Stimulated activated CD4-positive, alpha-beta T cell treated with anti-CD3 and anti-CD28 coated beads, TNF-alpha, amount 100 ng/mL, for 24 hours (primary cell): ENCODE results near the gene ZNF32.
"Not testable (repeated sequence)": the region's sequence is repeated elsewhere in the genome, so short reads cannot be mapped to it uniquely, and the experiment has no call there.

Source experiments
- DNase-seq, 3 experiments: peaks; one replicate each; pipeline ENCODE4 v3.0.0-alpha.2; 2020; ENCODE audit warnings: low read depth in 3 of 3

ZNF32 gene

DNA sequence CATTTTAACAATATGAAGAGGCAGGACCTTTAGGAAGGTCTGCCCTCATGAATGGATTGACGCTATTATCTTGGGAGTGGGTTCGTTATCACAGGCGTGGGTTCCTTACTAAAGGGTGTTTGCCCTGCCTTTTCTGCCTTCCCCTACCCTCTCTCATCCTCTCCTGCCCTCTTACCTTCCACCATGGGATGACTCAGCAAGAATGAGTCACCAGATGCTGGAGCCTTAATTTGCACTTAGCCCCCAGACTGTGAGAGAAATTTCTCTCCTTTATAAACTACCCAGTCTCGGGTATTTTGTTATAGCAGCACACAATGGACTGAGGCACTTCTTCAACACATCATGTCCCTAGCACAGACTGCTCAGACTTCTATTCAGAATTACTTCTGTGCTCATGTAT, 31.4 kb upstream of the ZNF32 start:
- no peak for DNase-seq

DNA sequence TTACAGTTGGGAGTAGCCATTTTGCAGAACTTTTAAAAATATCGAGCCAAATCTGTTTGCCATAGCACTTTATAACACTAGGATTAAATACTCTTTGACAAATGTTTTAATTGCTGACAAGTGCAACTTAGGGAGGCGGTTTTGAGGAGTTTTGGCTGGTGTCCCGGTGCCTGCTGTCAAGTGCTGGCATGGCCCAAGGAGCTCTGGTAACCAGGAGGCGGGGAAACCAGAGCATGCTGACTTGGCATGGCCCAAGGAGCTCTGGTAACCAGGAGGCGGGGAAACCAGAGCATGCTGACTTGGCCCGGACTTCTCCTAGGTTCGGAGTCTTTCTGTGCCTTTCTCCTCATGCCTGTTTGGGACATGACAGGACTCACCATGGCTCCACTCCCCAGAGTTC, 30.8 kb upstream of the ZNF32 start:
- DNase-seq, result no peak

DNA sequence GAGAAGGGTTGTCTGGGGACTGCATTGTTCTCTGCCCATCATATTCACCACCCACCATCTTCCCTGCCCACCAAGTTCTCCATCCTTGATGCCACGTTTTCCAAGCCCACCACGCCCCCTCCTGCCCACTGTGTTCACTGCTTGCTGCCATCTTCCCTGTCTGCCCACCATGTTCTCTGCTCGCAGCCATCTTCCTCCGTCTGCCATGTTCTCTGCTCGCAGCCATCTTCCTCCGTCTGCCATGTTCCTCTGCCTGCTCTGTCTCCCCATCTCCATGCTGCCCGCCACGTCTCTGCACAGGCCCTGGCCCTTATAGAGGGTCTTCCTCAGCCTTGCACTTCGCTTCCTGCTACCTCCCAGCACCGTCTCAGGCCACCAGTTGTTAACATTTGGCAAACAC, 30.0 kb upstream of the ZNF32 start:
- DNase-seq, result no peak

GRCh38 chr10:43676901-43677300, 28.2 kb upstream of the ZNF32 start:
- DNase-seq, result no peak

GRCh38 chr10:43676331-43676730, 27.6 kb upstream of the ZNF32 start:
- DNase-seq, result no peak

DNA sequence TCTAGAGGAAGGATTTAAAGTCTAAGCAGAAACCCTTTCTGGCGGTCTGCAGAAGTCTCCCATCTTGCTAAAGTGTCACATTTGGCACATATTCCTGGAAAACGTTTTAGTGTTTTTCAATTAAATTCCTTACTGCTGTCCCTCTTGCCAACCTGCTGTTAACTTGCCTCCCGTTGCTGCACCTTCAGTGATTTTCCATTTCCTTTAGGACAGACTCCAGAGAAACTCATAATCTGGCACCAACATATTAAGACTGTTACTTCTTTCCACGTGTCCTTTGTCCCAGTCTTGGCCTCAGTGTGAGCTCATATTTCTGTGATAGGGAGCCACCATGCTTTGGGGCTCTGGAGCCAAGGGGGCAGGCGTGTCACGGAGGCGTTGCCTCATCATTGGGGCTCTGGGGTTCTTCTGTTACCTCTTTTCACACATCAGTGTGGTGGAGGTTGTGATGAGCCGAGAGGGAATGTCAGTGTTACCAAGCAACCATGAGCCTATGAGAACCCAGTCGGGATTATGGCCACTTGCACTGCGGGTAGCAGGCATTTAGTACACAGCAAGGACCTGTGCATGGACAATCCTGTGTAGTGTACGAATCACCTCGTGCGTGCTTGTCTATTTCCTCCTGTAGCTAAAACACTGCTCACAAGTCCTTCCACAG, 26.0 kb upstream of the ZNF32 start:
- no peak for DNase-seq

DNA sequence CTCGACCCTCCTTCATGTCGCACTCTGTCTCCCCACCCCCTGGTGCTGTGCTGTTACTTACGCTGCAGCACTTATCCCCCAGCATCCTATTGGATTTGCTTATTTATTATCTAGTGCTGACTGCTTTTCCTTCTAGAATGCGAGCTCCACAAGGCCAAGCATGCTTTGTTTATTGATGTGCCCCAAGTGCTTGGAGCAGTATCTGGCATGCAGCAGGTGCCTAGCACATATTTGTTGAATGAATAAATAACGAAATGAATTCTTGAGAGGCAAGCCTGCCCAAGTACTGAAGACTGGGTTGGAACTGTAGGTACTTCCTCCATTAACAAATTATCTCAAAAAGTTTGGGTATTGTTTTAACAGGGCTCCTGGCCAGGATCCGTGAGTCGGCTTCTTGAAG, 24.8 kb upstream of the ZNF32 start:
- DNase-seq, result no peak

DNA sequence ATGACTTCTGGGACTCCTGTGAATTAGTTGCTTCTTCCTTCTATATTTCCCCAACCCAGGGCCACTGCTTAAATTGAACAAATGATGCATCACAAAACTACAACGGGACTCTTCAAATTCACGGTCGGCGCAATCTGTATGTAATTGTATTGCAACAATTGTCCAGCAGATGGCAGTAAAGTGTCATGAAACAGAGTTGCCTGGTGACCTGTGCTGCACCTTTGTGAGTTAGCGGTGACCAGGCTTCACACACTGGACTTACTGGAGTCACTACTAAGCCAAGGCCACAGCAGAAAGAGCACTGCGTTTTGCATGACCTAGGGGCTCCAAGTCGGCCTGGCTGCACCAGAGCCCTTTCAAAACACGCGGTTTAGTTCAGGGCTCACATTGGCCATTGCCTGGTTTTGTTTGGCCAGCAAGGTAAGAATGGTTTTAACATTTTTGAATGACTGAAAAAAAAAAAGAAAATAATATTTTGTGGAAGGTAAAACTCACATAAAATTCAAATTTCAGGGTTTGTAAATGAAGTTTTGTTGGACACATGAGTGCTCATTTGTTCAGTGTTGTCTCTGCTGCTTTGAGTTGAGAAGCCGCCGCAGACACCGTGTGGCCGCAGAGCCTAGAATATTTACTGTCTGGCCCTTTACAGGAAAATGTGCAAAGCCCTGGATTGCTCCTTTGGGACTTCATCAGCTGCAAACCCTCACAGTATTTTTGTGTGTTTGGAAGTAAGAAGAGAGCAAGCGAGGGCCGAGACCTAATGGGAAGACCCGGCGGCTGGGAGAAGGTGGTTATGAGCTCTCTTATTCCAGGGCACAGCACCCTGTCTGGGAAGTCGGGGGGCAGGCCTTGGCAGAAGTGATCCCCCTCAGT, 23.2 kb upstream of the ZNF32 start:
- peak in 2 of 3 experiments; percentile 24 to 47 for DNase-seq

GRCh38 chr10:43669386-43669785, 20.7 kb upstream of the ZNF32 start:
- no peak for DNase-seq

DNA sequence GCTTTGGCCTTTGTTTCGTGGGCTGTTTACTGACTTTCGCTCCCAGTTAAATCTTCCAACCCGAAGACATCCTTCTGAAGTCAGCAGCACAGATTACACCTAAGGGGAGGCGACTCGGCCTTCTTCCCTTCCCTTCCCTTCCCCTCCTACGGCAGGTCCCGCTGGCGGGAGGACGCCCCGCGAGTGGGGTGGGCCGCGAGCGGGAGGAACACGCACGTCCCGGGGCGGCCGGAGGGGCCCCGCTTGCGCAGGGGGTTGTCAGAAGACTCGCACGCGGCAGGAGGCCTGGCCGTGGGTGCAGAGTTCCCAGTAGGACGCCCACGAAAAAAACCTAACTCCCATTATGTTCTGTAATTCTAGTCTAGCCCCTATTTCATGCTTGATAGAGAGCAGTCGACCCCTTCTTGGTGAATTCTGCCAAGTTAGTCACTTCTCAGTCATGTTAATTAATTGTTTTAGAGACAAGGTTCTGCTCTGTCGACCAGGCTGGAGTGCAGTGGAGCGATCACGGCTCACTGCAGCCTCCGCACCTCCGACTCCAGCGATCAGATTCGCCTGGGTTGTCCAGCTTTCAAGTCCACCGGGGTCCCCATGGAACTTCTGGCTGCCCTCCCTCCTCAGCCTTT, 19.2 kb upstream of the ZNF32 start:
- no peak for DNase-seq

- DNase-seq, result no peak
Measured at GRCh38 chr10:43667317-43667731, 18.6 kb upstream of the ZNF32 start.

GRCh38 chr10:43666552-43666951, 17.9 kb upstream of the ZNF32 start:
- DNase-seq, result no peak

DNA sequence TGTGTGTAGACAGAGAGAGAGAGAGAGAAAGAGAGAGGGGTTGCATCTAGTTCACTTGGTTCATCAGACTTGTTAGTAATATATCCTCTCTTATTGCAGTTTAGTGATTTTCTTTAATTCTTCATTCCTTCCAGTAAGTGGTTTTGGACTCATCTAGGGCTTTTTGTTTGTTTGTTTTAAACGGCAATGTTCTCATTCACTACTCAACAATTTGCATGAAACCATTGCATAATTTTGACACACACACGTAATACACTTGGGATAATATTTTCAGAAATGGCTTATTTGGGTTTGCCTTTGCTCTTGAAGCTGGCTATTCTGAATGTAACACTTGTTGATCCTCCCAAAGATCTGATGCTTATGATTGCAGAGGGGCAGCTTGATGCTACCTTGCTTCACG, 16.4 kb upstream of the ZNF32 start:
- DNase-seq, result no peak

GRCh38 chr10:43658227-43658626, 9.5 kb upstream of the ZNF32 start:
- no peak for DNase-seq

- no peak for DNase-seq
Measured at GRCh38 chr10:43655311-43655710, 6.6 kb upstream of the ZNF32 start.

DNA sequence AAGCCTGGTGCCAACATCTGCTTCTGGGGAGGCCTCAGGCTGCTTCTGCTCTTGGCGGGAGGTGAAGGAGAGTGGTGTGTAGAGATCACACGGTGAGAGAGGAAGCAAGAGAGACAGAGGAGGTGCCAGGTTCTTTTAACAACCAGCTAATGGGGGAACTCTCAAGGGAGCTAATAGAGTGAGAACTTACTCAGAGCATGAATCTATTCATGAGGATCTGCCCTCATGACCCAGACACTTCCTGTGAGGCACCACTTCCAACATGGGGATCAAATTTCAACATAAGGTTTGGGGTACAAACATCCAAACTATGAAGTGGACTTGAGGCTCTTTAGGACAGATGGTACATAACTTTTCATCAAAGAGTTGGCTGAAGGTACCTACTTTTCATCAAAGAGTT, 5.1 kb upstream of the ZNF32 start:
- no peak for DNase-seq

DNA sequence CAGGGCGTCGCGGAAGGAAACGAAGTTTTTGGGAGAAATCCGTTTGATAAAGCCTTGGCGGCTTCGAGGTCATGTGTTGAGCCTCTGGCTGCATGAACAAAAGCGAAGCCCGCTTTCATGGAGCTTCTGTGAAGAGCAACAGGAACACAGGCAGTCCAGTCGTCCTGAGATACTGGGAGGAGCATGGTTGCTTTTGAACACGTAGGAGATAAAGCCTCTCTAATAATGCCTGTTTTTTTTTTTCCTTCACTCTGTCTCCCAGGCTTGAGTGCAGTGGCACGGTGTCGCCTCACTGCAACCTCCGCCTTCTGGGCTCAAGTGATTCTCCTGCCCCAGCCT, 473 bp upstream of the ZNF32 start:
- no peak for DNase-seq

GRCh38 chr10:43648095-43648397, 635 bp downstream of the ZNF32 start:
- DNase-seq, result no peak

DNA sequence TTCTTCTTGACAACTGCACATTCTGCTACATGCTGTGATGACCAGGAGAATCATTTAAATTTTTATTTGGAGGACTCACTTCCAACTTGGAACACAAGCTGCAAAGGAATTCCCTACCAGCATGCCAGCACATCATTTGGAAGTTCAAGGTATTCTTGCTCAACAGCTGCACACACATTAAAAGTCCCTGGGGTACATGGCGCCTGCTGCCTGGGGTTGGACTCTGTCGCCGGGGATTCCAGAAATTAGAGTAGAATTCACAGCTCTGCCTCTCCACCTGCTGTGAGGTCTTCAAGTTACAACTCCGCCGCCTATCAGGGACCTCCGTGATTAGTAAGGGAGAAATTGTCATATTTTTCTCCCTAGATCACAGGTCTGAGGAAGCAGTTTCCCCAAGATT, 1.1 kb downstream of the ZNF32 start:
- DNase-seq, result no peak

DNA sequence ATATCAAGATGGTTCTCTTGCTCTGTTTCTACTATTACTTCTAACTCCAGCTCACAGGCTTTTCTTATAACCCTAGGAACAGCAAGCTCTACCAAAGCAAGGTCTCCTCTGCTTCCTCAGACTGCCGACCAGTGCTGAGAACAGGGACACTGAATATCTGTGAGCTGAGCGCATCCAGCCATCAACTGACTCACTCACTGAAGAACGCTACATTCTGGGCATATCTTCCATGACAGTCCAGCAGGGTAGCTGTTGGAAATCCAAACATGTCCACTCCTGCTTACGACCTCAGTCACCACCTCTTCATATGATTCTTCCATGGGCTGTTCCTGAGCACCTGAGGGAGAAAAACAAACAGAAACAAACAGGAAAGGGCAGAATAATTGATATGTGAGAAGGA, 2.8 kb downstream of the ZNF32 start:
- DNase-seq, result no peak

DNA sequence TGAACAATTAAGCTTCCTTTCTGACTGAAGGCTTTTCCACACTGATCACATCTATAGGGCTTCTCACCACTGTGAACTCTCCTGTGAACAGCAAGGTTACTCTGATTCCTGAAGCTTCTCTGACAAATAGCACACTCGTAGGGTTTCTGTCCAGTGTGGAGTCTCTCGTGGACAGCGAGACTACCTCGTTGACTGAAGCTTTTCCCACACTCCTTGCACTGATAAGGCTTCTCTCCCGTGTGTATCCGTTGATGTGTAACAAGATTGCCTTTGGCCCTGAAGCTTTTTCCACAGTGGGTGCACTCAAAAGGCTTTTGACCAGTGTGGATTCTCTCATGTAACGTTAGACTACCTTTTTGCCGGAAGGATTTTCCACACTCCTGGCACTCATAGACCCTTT, 4.4 kb downstream of the ZNF32 start:
- DNase-seq, result no peak

DNA sequence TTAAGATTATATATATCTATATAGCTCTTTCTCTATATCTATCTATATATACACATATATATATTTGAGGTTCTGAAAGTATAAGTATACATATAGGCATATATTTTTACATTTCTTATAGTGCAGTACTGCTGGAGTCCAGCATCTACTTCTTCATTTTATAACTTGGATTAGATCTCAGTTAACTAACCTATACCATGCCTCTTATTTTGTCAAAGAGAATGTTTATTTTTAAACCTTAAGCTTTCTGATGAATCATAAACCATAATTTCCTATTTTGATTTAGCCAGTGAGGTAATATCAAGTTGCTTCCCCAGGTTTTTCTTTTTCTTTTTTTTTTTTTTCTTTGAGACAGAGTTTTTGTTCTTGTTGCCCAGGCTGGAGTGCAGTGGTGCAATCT, 8.1 kb downstream of the ZNF32 start:
- DNase-seq, result no peak

DNA sequence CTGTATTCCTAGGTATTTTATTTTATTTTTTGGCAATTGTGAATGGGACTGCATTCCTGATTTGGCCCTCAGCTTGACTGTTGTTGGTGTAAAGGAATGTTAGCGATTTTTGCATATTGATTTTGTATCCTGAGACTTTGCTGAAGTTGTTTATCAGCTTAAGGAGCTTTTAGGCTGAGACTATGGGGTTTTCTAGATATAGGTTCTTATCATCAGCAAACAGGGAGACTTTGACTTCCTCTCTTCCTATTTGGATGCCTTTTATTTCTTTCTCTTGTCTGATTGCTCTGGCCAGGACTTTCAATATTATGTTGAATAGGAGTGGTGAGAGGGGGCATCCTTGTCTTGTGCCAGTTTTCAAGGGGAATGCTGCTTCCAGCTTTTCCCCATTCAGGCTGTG, 12.9 kb downstream of the ZNF32 start:
- DNase-seq, result not testable (repeated sequence)
